Urothelium cell line (cell line): ENCODE data around the gene LRRC32.
"Not testable (repeated sequence)": the region's sequence is repeated elsewhere in the genome, so short reads cannot be mapped to it uniquely, and the experiment has no call there.

Experiments
- DNase-seq: peaks from one replicate; pipeline ENCODE4 v3.0.0; 2011; ENCODE audit warnings: low spot score, mixed read lengths
- FAIRE-seq: peaks from 2 replicates; lab custom pipeline; 2011; peaks lifted over from hg19 to GRCh38; lab: Jason Lieb, UNC

LRRC32 gene

GRCh38 chr11:76653674-76654284, 16.8 kb downstream of the LRRC32 start:
- DNase-seq: no peak
- no peak for FAIRE-seq

GRCh38 chr11:76653012-76653673, 17.4 kb downstream of the LRRC32 start:
- FAIRE-seq (no peak), DNase-seq (no peak)

- DNase-seq: no peak
- no peak for FAIRE-seq
These were observed 20.6 kb downstream of the LRRC32 start for GRCh38 chr11:76649851-76650372.

GRCh38 chr11:76649011-76649410, 21.5 kb downstream of the LRRC32 start:
- FAIRE-seq (no peak), DNase-seq (no peak)

- DNase-seq: no peak
- FAIRE-seq: no peak
These were observed 22.5 kb downstream of the LRRC32 start for GRCh38 chr11:76648061-76648460.

GRCh38 chr11:76646882-76647534, 23.5 kb downstream of the LRRC32 start:
- DNase-seq: no peak
- FAIRE-seq: no peak

- no peak for FAIRE-seq
- DNase-seq: no peak
These were observed 26.0 kb downstream of the LRRC32 start for GRCh38 chr11:76644591-76644990.

GRCh38 chr11:76643711-76644110, 26.8 kb downstream of the LRRC32 start:
- not testable (repeated sequence) for FAIRE-seq

GRCh38 chr11:76642341-76642740, 28.2 kb downstream of the LRRC32 start:
- FAIRE-seq (no peak), DNase-seq (no peak)

More at GRCh38 chr11:76643711-76644110, 26.8 kb downstream of the LRRC32 start:
- not testable (repeated sequence) for DNase-seq

- FAIRE-seq: no peak
- DNase-seq: no peak
These were observed 28.6 kb downstream of the LRRC32 start for GRCh38 chr11:76641905-76642304.

GRCh38 chr11:76640501-76640900, 30.0 kb downstream of the LRRC32 start:
- FAIRE-seq (no peak), DNase-seq (no peak)

- FAIRE-seq (no peak), DNase-seq (no peak)
These were observed 30.9 kb downstream of the LRRC32 start for GRCh38 chr11:76639621-76640020.

- DNase-seq: no peak
- no peak for FAIRE-seq
These were observed 32.0 kb downstream of the LRRC32 start for GRCh38 chr11:76638270-76639197.

GRCh38 chr11:76637491-76638269, 32.9 kb downstream of the LRRC32 start:
- DNase-seq: no peak

GRCh38 chr11:76636826-76637460, 33.6 kb downstream of the LRRC32 start:
- FAIRE-seq: no peak
- no peak for DNase-seq

More at GRCh38 chr11:76637491-76638269, 32.9 kb downstream of the LRRC32 start:
- no peak for FAIRE-seq

- no peak for DNase-seq
- FAIRE-seq: no peak
These were observed 34.4 kb downstream of the LRRC32 start for GRCh38 chr11:76635991-76636738.

- DNase-seq (no peak), FAIRE-seq (no peak)
These were observed 35.7 kb downstream of the LRRC32 start for GRCh38 chr11:76634886-76635285.

GRCh38 chr11:76632492-76632891, 38.1 kb downstream of the LRRC32 start:
- FAIRE-seq: no peak
- no peak for DNase-seq
